ENCODE results near the gene XRCC1. TPM values are rescaled to one million over a fixed set of nuclear protein-coding genes. Genes with fewer than 3 reads are reported as not detected.
A peak's percentile ranks its signal among the peaks of the same experiment; 100 is the strongest.

XRCC1 gene
- total RNA-seq, 1 experiment from 2014 or later, result 23.4 TPM

GRCh38 chr19:43534816-43535761, 40.2 kb downstream of the XRCC1 start:
- Histone ChIP-seq H2AFZ (ENCODE audit: low read length) (no peak overlapping the region), H3K9me3 (ENCODE audit: low read length) (no peaks in the 10 kb centered on the region), H4K20me1 (ENCODE audit: low read length) (no peaks in the 10 kb centered on the region), H3K27me3 (ENCODE audit: low read length) (no peaks in the 10 kb centered on the region), H3K4me2 (ENCODE audit: low read length) (peak overlapping the region; percentile 90; the same call in 1 of the 2 replicates), H3K27ac (ENCODE audit: low read length) (no peak overlapping the region), H3K9ac (ENCODE audit: low read length) (no peak overlapping the region), H3K36me3 (ENCODE audit: low read depth, low read length) (peaks cover 4% of the 10 kb centered on the region; the same call in 1 of the 2 replicates), H3K4me1 (ENCODE audit: insufficient read depth, low read length) (peaks cover 9% of the 10 kb centered on the region), H3K9me2 (replicated peaks; ENCODE audit: low read length) (no peaks in the 10 kb centered on the region), H3K79me2 (ENCODE audit: low read length) (no peaks in the 10 kb centered on the region), H3K4me3 (ENCODE audit: low read length) (no peak overlapping the region), H3F3A (ENCODE audit: low read length, unreplicated experiment) (no peaks in the 10 kb centered on the region)
- TF ChIP-seq EZH2 (IDR thresholded peaks at IDR 0.05; ENCODE audit: low read length, unreplicated experiment), result no peak
- TF ChIP-seq, protein P1, sequence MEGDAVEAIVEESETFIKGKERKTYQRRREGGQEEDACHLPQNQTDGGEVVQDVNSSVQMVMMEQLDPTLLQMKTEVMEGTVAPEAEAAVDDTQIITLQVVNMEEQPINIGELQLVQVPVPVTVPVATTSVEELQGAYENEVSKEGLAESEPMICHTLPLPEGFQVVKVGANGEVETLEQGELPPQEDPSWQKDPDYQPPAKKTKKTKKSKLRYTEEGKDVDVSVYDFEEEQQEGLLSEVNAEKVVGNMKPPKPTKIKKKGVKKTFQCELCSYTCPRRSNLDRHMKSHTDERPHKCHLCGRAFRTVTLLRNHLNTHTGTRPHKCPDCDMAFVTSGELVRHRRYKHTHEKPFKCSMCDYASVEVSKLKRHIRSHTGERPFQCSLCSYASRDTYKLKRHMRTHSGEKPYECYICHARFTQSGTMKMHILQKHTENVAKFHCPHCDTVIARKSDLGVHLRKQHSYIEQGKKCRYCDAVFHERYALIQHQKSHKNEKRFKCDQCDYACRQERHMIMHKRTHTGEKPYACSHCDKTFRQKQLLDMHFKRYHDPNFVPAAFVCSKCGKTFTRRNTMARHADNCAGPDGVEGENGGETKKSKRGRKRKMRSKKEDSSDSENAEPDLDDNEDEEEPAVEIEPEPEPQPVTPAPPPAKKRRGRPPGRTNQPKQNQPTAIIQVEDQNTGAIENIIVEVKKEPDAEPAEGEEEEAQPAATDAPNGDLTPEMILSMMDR (conservative IDR thresholded peaks at IDR 0.05; ENCODE audit: low read depth, low read length), result peak; percentile 49
- intact Hi-C loops (cut with micrococcal nuclease), result loop anchor here (2.0 kb wide), 1 partner anchor 60 kb away; no protein-coding TSS in a partner anchor
- ChIA-PET CTCF (interaction anchor here (0.5 kb wide), 1 partner anchor 134 kb away, joined by 14 read pairs; no protein-coding TSS in a partner anchor), POLR2A (ENCODE audit: unreplicated experiment) (no interaction called here)
- DNase-seq (peak; percentile 17), ATAC-seq (no peak)
- no TSS peak for BruUV-seq (replicated peaks)

- ChIA-PET CTCF (no interaction called here), POLR2A (ENCODE audit: unreplicated experiment) (no interaction called here)
- H3F3A ChIP-seq (ENCODE audit: low read length, unreplicated experiment), result no peaks in the 10 kb centered on the region
- no TSS peak for BruUV-seq (replicated peaks)
- no peaks in the 10 kb centered on the region for H3K9me3 ChIP-seq (ENCODE audit: low read length)
- no peak for DNase-seq
- peak overlapping the region; percentile 75 for H2AFZ ChIP-seq (ENCODE audit: low read length)
- peaks cover 13% of the 10 kb centered on the region for H3K4me1 ChIP-seq (ENCODE audit: insufficient read depth, low read length)
- intact Hi-C loops (cut with micrococcal nuclease), result loop anchor here (2.0 kb wide), 1 partner anchor 60 kb away; no protein-coding TSS in a partner anchor
- no peak; the same call in 1 of the 2 replicates for ATAC-seq
- no peaks in the 10 kb centered on the region for H4K20me1 ChIP-seq (ENCODE audit: low read length)
- H3K4me3 ChIP-seq (ENCODE audit: low read length), result peak overlapping the region; percentile 69
- no peaks in the 10 kb centered on the region for H3K79me2 ChIP-seq (ENCODE audit: low read length)
- no peaks in the 10 kb centered on the region for H3K27me3 ChIP-seq (ENCODE audit: low read length)
- H3K27ac ChIP-seq (ENCODE audit: low read length), result no peak overlapping the region
- H3K4me2 ChIP-seq (ENCODE audit: low read length), result peak overlapping the region; percentile 90
- peaks cover 3% of the 10 kb centered on the region; the same call in 1 of the 2 replicates for H3K36me3 ChIP-seq (ENCODE audit: low read depth, low read length)
- TF ChIP-seq EZH2phosphoT487 (IDR thresholded peaks at IDR 0.05; ENCODE audit: borderline replicate concordance, low read length) (no peak), EZH2 (IDR thresholded peaks at IDR 0.05; ENCODE audit: low read length, unreplicated experiment) (no peak)
- TF ChIP-seq, protein P1 (conservative IDR thresholded peaks at IDR 0.05; ENCODE audit: low read depth, low read length), result no peak
- no peak overlapping the region for H3K9ac ChIP-seq (ENCODE audit: low read length)
- H3K9me2 ChIP-seq (replicated peaks; ENCODE audit: low read length), result no peaks in the 10 kb centered on the region
Observed at GRCh38 chr19:43534305-43534815, 41.0 kb downstream of the XRCC1 start.
